Measurements from ENCODE around the gene DDAH2. TPM values are rescaled to one million over a fixed set of nuclear protein-coding genes. Genes with fewer than 3 reads are reported as not detected.

Gene DDAH2
- total RNA-seq, 1 experiment from 2014 or later: 80.0 TPM

- DNase-seq (ENCODE audit: low read depth in 1 of 2, low spot score in 2 of 2): no peak
Measured at GRCh38 chr6:31765910-31766794, 37.1 kb upstream of the DDAH2 start.

GRCh38 chr6:31765559-31765909, 36.4 kb upstream of the DDAH2 start:
- Histone ChIP-seq H3K4me3 (no peak overlapping the region), H3K27ac (no peak overlapping the region), H3K36me3 (0 out of 2 replicates have a peak, but pooled peaks cover under 1% of the 10 kb centered on the region), H3K9me3 (replicated peaks) (no peaks in the 10 kb centered on the region), H3K27me3 (replicated peaks) (no peaks in the 10 kb centered on the region), H3K4me1 (replicated peaks) (peaks cover 10% of the 10 kb centered on the region)
- no peak for DNase-seq (ENCODE audit: low read depth in 1 of 2, low spot score in 2 of 2)

More at GRCh38 chr6:31765910-31766794, 37.1 kb upstream of the DDAH2 start:
- peaks cover 10% of the 10 kb centered on the region for H3K4me1 ChIP-seq (replicated peaks)
- no peaks in the 10 kb centered on the region for H3K9me3 ChIP-seq (replicated peaks)
- H3K27me3 ChIP-seq (replicated peaks): no peaks in the 10 kb centered on the region
- H3K27ac ChIP-seq: no peak overlapping the region
- no peak overlapping the region for H3K4me3 ChIP-seq
- H3K36me3 ChIP-seq: no peaks in the 10 kb centered on the region

- no peak overlapping the region for H3K4me3 ChIP-seq
- DNase-seq (ENCODE audit: low read depth in 1 of 2, low spot score in 2 of 2): no peak
- H3K36me3 ChIP-seq: peaks cover 5% of the 10 kb centered on the region; the same call in 1 of the 2 replicates
- no peak overlapping the region for H3K27ac ChIP-seq
- no peaks in the 10 kb centered on the region for H3K9me3 ChIP-seq (replicated peaks)
- H3K4me1 ChIP-seq (replicated peaks): peaks cover 10% of the 10 kb centered on the region
- H3K27me3 ChIP-seq (replicated peaks): no peaks in the 10 kb centered on the region
Measured at GRCh38 chr6:31764198-31764597, 35.1 kb upstream of the DDAH2 start.

GRCh38 chr6:31763619-31763940, 34.5 kb upstream of the DDAH2 start:
- no peaks in the 10 kb centered on the region for H3K27me3 ChIP-seq (replicated peaks)
- H3K4me3 ChIP-seq: no peak overlapping the region
- H3K4me1 ChIP-seq (replicated peaks): peaks cover 10% of the 10 kb centered on the region
- no peak overlapping the region for H3K27ac ChIP-seq
- peak in 1 of 2 experiments; percentile 50 for DNase-seq (ENCODE audit: low read depth in 1 of 2, low spot score in 2 of 2)
- H3K36me3 ChIP-seq: peaks cover 5% of the 10 kb centered on the region; the same call in 1 of the 2 replicates
- no peaks in the 10 kb centered on the region for H3K9me3 ChIP-seq (replicated peaks)

- H3K27me3 ChIP-seq (replicated peaks): no peaks in the 10 kb centered on the region
- H3K36me3 ChIP-seq: peaks cover 5% of the 10 kb centered on the region; the same call in 1 of the 2 replicates
- H3K4me1 ChIP-seq (replicated peaks): peaks cover 10% of the 10 kb centered on the region
- H3K9me3 ChIP-seq (replicated peaks): no peaks in the 10 kb centered on the region
- H3K4me3 ChIP-seq: no peak overlapping the region
- no peak overlapping the region for H3K27ac ChIP-seq
- peak in 1 of 2 experiments; percentile 18 for DNase-seq (ENCODE audit: low read depth in 1 of 2, low spot score in 2 of 2)
Measured at GRCh38 chr6:31762878-31763618, 33.9 kb upstream of the DDAH2 start.

GRCh38 chr6:31762356-31762755, 33.3 kb upstream of the DDAH2 start, which contains the start of gene SAPCD1:
TSS of gene SAPCD1 (plus strand) at chr6:31762656. CDS start at chr6:31763055, 399 bp downstream.
- H3K9me3 ChIP-seq (replicated peaks): no peaks in the 10 kb centered on the region
- H3K4me1 ChIP-seq (replicated peaks): peaks cover 10% of the 10 kb centered on the region
- H3K36me3 ChIP-seq: peaks cover 5% of the 10 kb centered on the region; the same call in 1 of the 2 replicates
- H3K4me3 ChIP-seq: no peak within 1 kb of the TSS
- DNase-seq (ENCODE audit: low read depth in 1 of 2, low spot score in 2 of 2): no peak
- H3K27me3 ChIP-seq (replicated peaks): no peaks in the 10 kb centered on the region
- no peak within 1 kb of the TSS for H3K27ac ChIP-seq

GRCh38 chr6:31761343-31761742, 32.2 kb upstream of the DDAH2 start:
- peaks cover 10% of the 10 kb centered on the region for H3K4me1 ChIP-seq (replicated peaks)
- no peak for DNase-seq (ENCODE audit: low read depth in 1 of 2, low spot score in 2 of 2)
- no peak overlapping the region for H3K4me3 ChIP-seq
- no peaks in the 10 kb centered on the region for H3K9me3 ChIP-seq (replicated peaks)
- H3K27me3 ChIP-seq (replicated peaks): no peaks in the 10 kb centered on the region
- H3K36me3 ChIP-seq: peaks cover 5% of the 10 kb centered on the region; the same call in 1 of the 2 replicates
- H3K27ac ChIP-seq: no peak overlapping the region

- H3K9me3 ChIP-seq (replicated peaks): no peaks in the 10 kb centered on the region
- H3K36me3 ChIP-seq: peaks cover 5% of the 10 kb centered on the region; the same call in 1 of the 2 replicates
- H3K4me3 ChIP-seq: no peak overlapping the region
- H3K27me3 ChIP-seq (replicated peaks): no peaks in the 10 kb centered on the region
- H3K27ac ChIP-seq: no peak overlapping the region
- DNase-seq (ENCODE audit: low read depth in 1 of 2, low spot score in 2 of 2): no peak
- H3K4me1 ChIP-seq (replicated peaks): peaks cover 10% of the 10 kb centered on the region
Measured at GRCh38 chr6:31760790-31761189, 31.7 kb upstream of the DDAH2 start.

GRCh38 chr6:31758281-31758680, 29.2 kb upstream of the DDAH2 start:
- no peak for DNase-seq (ENCODE audit: low read depth in 1 of 2, low spot score in 2 of 2)
- peaks cover 5% of the 10 kb centered on the region for H3K4me1 ChIP-seq (replicated peaks)
- peaks cover 6% of the 10 kb centered on the region for H3K36me3 ChIP-seq
- H3K27ac ChIP-seq: no peak overlapping the region
- no peaks in the 10 kb centered on the region for H3K9me3 ChIP-seq (replicated peaks)
- no peaks in the 10 kb centered on the region for H3K27me3 ChIP-seq (replicated peaks)
- H3K4me3 ChIP-seq: no peak overlapping the region

GRCh38 chr6:31752739-31753319, 23.7 kb upstream of the DDAH2 start:
- no peaks in the 10 kb centered on the region for H3K9me3 ChIP-seq (replicated peaks)
- no peaks in the 10 kb centered on the region for H3K27me3 ChIP-seq (replicated peaks)
- no peak overlapping the region for H3K4me3 ChIP-seq
- peak in 1 of 2 experiments; percentile 54 for DNase-seq (ENCODE audit: low read depth in 1 of 2, low spot score in 2 of 2)
- peak overlapping the region; percentile 55 for H3K27ac ChIP-seq
- H3K36me3 ChIP-seq: peaks cover 11% of the 10 kb centered on the region
- peaks cover 47% of the 10 kb centered on the region for H3K4me1 ChIP-seq (replicated peaks)

GRCh38 chr6:31750411-31751022, 21.4 kb upstream of the DDAH2 start:
- Histone ChIP-seq H3K9me3 (replicated peaks) (no peaks in the 10 kb centered on the region), H3K27me3 (replicated peaks) (no peaks in the 10 kb centered on the region), H3K4me1 (replicated peaks) (peaks cover 63% of the 10 kb centered on the region), H3K4me3 (no peak overlapping the region), H3K36me3 (peaks cover 25% of the 10 kb centered on the region), H3K27ac (peak overlapping the region; percentile 52)
- peak in 1 of 2 experiments; percentile 61 for DNase-seq (ENCODE audit: low read depth in 1 of 2, low spot score in 2 of 2)

GRCh38 chr6:31749301-31750036, 20.4 kb upstream of the DDAH2 start:
- no peak overlapping the region for H3K4me3 ChIP-seq
- H3K4me1 ChIP-seq (replicated peaks): peaks cover 63% of the 10 kb centered on the region
- peaks cover 27% of the 10 kb centered on the region for H3K36me3 ChIP-seq
- H3K9me3 ChIP-seq (replicated peaks): no peaks in the 10 kb centered on the region
- H3K27me3 ChIP-seq (replicated peaks): no peaks in the 10 kb centered on the region
- no peak for DNase-seq (ENCODE audit: low read depth in 1 of 2, low spot score in 2 of 2)
- H3K27ac ChIP-seq: peak overlapping the region; percentile 52; the same call in 1 of the 2 replicates

GRCh38 chr6:31744422-31744821, 15.3 kb upstream of the DDAH2 start:
- peaks cover 37% of the 10 kb centered on the region for H3K4me1 ChIP-seq (replicated peaks)
- H3K36me3 ChIP-seq: peaks cover 51% of the 10 kb centered on the region
- H3K4me3 ChIP-seq: no peak overlapping the region
- H3K27ac ChIP-seq: no peak overlapping the region
- no peaks in the 10 kb centered on the region for H3K9me3 ChIP-seq (replicated peaks)
- no peaks in the 10 kb centered on the region for H3K27me3 ChIP-seq (replicated peaks)
- no peak for DNase-seq (ENCODE audit: low read depth in 1 of 2, low spot score in 2 of 2)
